Gastrocnemius medialis (tissue), 4 donors: ENCODE data around the gene NOBOX.

Experiments used
- CTCF ChIP-seq, 5 experiments: fragments of 450-650 bp in 3 of 5; fragments of 200-600 bp in 2 of 5; sonication (generic) in 2 of 5; IDR thresholded peaks in 4 of 5; conservative IDR thresholded peaks in 1 of 5; 1 replicate in 4 of 5; 2 replicates in 1 of 5; pipeline ENCODE4 v1.5.1; 2016 to 2019; ENCODE audit warnings: antibody characterized with exemption in 5 of 5, mild to moderate bottlenecking in 3 of 5, moderate library complexity in 3 of 5
- POLR2A ChIP-seq, 2 donors: fragments of 450-650 bp; IDR thresholded peaks; one replicate each; pipeline ENCODE4 v1.6.1; 2017; ENCODE audit warnings: antibody characterized with exemption in 2 of 2, mild to moderate bottlenecking in 2 of 2, moderate library complexity in 2 of 2

GRCh38 chr7:144403649-144404061, at the start of gene NOBOX:
- TF ChIP-seq POLR2A (IDR thresholded peaks at IDR 0.05) (no peak), CTCF (IDR thresholded peaks at IDR 0.05 in 4 of 5, conservative IDR thresholded peaks at IDR 0.05 in 1 of 5) (no peak)
